SK-N-SH (cell line): Measurements from ENCODE around the gene FTCD. TPM values are rescaled to one million over a fixed set of nuclear protein-coding genes. Genes with fewer than 3 reads are reported as not detected.

Source experiments
- CTCF ChIA-PET: fragments of 300-600, 350-600 bp; formaldehyde crosslinking; extraction: SDS; loops from one replicate; lab custom pipeline; 2021; lab: Yijun Ruan, JAX
- POLR2A ChIA-PET: fragments of 350-600 bp; sonication (Branson Sonifier 250); formaldehyde crosslinking; extraction: SDS; loops from one replicate; lab custom pipeline; 2020; ENCODE audit warnings: antibody characterized with exemption, inconsistent platforms; lab: Yijun Ruan, JAX
- DNase-seq: peaks from one replicate; pipeline ENCODE4 v3.0.0; 2012
- H2AFZ ChIP-seq: fragments of 200-600 bp; sonication (generic); 2 replicates; pipeline ENCODE4 v1.8.1; 2016; ENCODE audit warnings: antibody characterized with exemption, mild to moderate bottlenecking, low read depth
- H3F3A ChIP-seq: fragments of 200-600 bp; sonication (generic); replicated peaks from 2 replicates; pipeline ENCODE3; 2016; ENCODE audit warnings: antibody characterized with exemption, mild to moderate bottlenecking; ENCODE audit not compliant: insufficient read depth
- H3K27ac ChIP-seq, 2 experiments: fragments of 200-500 bp in 1 of 2; fragments of 200-600 bp in 1 of 2; sonication (Bioruptor generic) in 1 of 2; sonication (generic), shearing (Covaris generic) in 1 of 2; 2 replicates each; pipeline versions ENCODE4 v1.5.1 to v1.6.1; 2014 to 2016; ENCODE audit warnings: low read depth in 2 of 2, inconsistent platforms in 1 of 2, low read length in 1 of 2, mild to moderate bottlenecking in 1 of 2, mixed read lengths in 1 of 2
- H3K27me3 ChIP-seq: fragments of 200-600 bp; sonication (generic), shearing (Covaris generic); 2 replicates; pipeline ENCODE4 v1.6.1; 2016; ENCODE audit warnings: mixed run types; ENCODE audit not compliant: insufficient read depth
- H3K36me3 ChIP-seq, 2 experiments: fragments of 200-500 bp in 1 of 2; fragments of 200-600 bp in 1 of 2; sonication (Bioruptor generic) in 1 of 2; sonication (generic) in 1 of 2; replicated peaks in 1 of 2; 2 replicates each; pipeline versions ENCODE3 to v1.5.1; 2014 to 2016; ENCODE audit warnings: low read length in 1 of 2, mild to moderate bottlenecking in 1 of 2; ENCODE audit not compliant: insufficient read depth in 2 of 2, control insufficient read depth in 1 of 2
- H3K4me1 ChIP-seq, 2 experiments: fragments of 200-500 bp in 1 of 2; fragments of 200-600 bp in 1 of 2; sonication (Bioruptor generic) in 1 of 2; sonication (generic), shearing (Covaris generic) in 1 of 2; 2 replicates each; pipeline versions ENCODE4 v1.5.1 to v1.6.1; 2014 to 2016; ENCODE audit warnings: low read depth in 1 of 2, low read length in 1 of 2, mixed run types in 1 of 2; ENCODE audit not compliant: insufficient read depth in 2 of 2, control insufficient read depth in 1 of 2
- H3K4me2 ChIP-seq: fragments of 200-600 bp; sonication (generic), shearing (Covaris generic); 2 replicates; pipeline ENCODE4 v1.6.1; 2017; ENCODE audit warnings: mixed run types
- H3K4me3 ChIP-seq, 2 experiments: fragments of 200-500 bp in 1 of 2; fragments of 200-600 bp in 1 of 2; sonication (Bioruptor generic) in 1 of 2; sonication (generic), shearing (Covaris generic) in 1 of 2; 2 replicates each; pipeline versions ENCODE4 v1.5.1 to v1.8.1; 2014 to 2016; ENCODE audit warnings: low read depth in 2 of 2, inconsistent platforms in 1 of 2, low read length in 1 of 2, mild to moderate bottlenecking in 1 of 2, mixed read lengths in 1 of 2, moderate library complexity in 1 of 2
- H3K79me2 ChIP-seq: fragments of 200-600 bp; sonication (generic); 2 replicates; pipeline ENCODE4 v1.8.1; 2017; ENCODE audit warnings: mild to moderate bottlenecking; ENCODE audit not compliant: insufficient read depth
- H3K9ac ChIP-seq: fragments of 200-600 bp; sonication (generic); 2 replicates; pipeline ENCODE4 v1.6.1; 2017; ENCODE audit warnings: mixed run types
- H3K9me2 ChIP-seq: fragments of 200-600 bp; sonication (generic); 2 replicates; pipeline ENCODE4 v1.6.1; 2017; ENCODE audit warnings: mixed run types
- H3K9me3 ChIP-seq: fragments of 200-600 bp; sonication (generic); 2 replicates; pipeline ENCODE4 v1.6.1; 2017; ENCODE audit warnings: mixed run types, mild to moderate bottlenecking, moderate library complexity
- H4K20me1 ChIP-seq: fragments of 200-600 bp; sonication (generic); 2 replicates; pipeline ENCODE4 v1.6.1; 2017; ENCODE audit warnings: mild to moderate bottlenecking, mixed run types; ENCODE audit not compliant: insufficient read depth
- ELF1 ChIP-seq: IDR thresholded peaks from 2 replicates; pipeline ENCODE4 v1.4.0; 2012
- EP300 ChIP-seq, 2 experiments: IDR thresholded peaks; 2 replicates each; pipeline versions ENCODE4 v1.4.0 to v1.6.1; 2012; ENCODE audit warnings: borderline replicate concordance in 1 of 2, low read depth in 1 of 2, low read length in 1 of 2
- EZH2phosphoT487 ChIP-seq: fragments of 200-600 bp; sonication (generic); IDR thresholded peaks from 2 replicates; pipeline ENCODE4 v1.6.1; 2017; ENCODE audit warnings: low read depth, mixed run types, mild to moderate bottlenecking, antibody characterized with exemption, moderate library complexity, borderline replicate concordance
- GABPA ChIP-seq: IDR thresholded peaks from 2 replicates; pipeline ENCODE4 v1.4.0; 2012; ENCODE audit warnings: low read depth, mild to moderate bottlenecking
- GATA2 ChIP-seq: sonication (generic); formaldehyde crosslinking; IDR thresholded peaks from 2 replicates; pipeline ENCODE4 v1.5.0; 2020; ENCODE audit warnings: mild to moderate bottlenecking, missing genetic modification reagents
- MXI1 ChIP-seq: IDR thresholded peaks from 2 replicates; pipeline ENCODE4 v1.6.1; 2012; ENCODE audit warnings: mild to moderate bottlenecking, low read depth, low read length, improper control_type of control experiment
- NFIC ChIP-seq: IDR thresholded peaks from 2 replicates; pipeline ENCODE4 v1.4.0; 2012; ENCODE audit warnings: borderline replicate concordance
- PBX3 ChIP-seq: IDR thresholded peaks from 2 replicates; pipeline ENCODE4; 2012
- SMC3 ChIP-seq: IDR thresholded peaks from 2 replicates; pipeline ENCODE4 v1.6.1; 2012; ENCODE audit warnings: low read depth, low read length, improper control_type of control experiment
- TAF1 ChIP-seq: IDR thresholded peaks from 2 replicates; pipeline ENCODE4 v1.6.1; 2012; ENCODE audit warnings: low read depth, mild to moderate bottlenecking, low read length, moderate library complexity, borderline replicate concordance
- TCF12 ChIP-seq: IDR thresholded peaks from 2 replicates; pipeline ENCODE4 v1.4.0; 2012
- USF1 ChIP-seq: IDR thresholded peaks from 2 replicates; pipeline ENCODE4 v1.4.0; 2012; ENCODE audit warnings: low read depth, borderline replicate concordance
- YY1 ChIP-seq: IDR thresholded peaks from 2 replicates; pipeline ENCODE4 v1.4.0; 2012; ENCODE audit warnings: low read depth, mild to moderate bottlenecking
- WGBS: methylation state at CpG from one replicate; pipeline ENCODE4 v1.1.6; 2017; ENCODE audit warnings: low lambda C conversion rate; 5-methylcytosine and 5-hydroxymethylcytosine counted together
- polyA plus RNA-seq, 3 experiments: library from polyadenylated mRNA; depleted of rRNA; stranded (reverse); fragments of >200 nt; gene quantifications; 2 replicates each; pipeline ENCODE4 v1.2.3, GENCODE V29; 2012
- TF ChIP-seq, protein P1 (sequence below): IDR thresholded peaks from 2 replicates; pipeline ENCODE4 v1.4.0; 2012; ENCODE audit warnings: low read depth

Gene FTCD
- polyA plus RNA-seq, 1 of the 3 experiments (the other 2 are of a cell fraction): 0.33 TPM

GRCh38 chr21:46180778-46181391, 25.5 kb upstream of the FTCD start (continued):
- TF ChIP-seq GATA2 (CRISPR knock-in tag) (no peak), NFIC (no peak), YY1 (no peak), SMC3 (no peak), GABPA (no peak), TAF1 (no peak), EZH2phosphoT487 (no peak), MXI1 (no peak), EP300 (IDR thresholded peaks at IDR 0.05; ENCODE audit: borderline replicate concordance in 1 of 2, low read depth in 1 of 2, low read length in 1 of 2) (no peak)

DNA sequence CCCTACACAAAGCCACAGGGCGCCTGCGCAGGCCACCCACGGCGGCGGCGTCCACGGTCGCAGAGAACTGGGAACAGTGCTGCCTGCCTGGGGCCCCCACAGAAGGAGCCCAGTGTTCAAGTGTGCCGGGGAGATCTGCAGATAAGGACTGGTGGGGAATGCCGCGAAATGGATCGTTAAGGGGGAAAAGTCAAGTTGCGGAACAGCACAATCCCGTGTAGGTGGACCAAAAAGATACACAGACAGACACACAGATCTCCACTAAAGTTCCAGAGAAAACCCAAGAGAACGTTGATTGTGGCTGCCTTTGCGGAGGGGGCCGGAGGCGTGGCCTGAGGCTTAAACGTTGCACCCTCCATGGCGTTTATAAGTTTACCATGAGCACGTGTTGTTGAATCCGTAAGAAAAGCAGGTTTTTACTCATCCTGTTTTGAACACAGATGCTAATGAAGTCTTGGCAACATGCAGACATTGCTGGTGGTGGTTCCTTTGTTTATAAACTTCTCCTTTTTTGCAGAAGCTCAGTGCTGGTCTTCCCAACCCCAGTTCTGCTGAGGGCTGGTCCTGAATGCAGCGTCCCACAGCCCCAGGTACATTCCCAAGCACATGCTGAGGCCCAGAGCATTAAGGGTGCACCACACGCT, 24.8 kb upstream of the FTCD start:
- no peaks in the 10 kb centered on the region for H3K9me2 ChIP-seq
- no peaks in the 10 kb centered on the region for H3K27me3 ChIP-seq
- TF ChIP-seq, protein P1, sequence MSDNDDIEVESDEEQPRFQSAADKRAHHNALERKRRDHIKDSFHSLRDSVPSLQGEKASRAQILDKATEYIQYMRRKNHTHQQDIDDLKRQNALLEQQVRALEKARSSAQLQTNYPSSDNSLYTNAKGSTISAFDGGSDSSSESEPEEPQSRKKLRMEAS: no peak
- no peak for TF ChIP-seq USF1
- no peak for TF ChIP-seq ELF1
- TF ChIP-seq MXI1: no peak
- TF ChIP-seq TCF12: no peak
- TF ChIP-seq PBX3: no peak
- TF ChIP-seq EP300 (IDR thresholded peaks at IDR 0.05; ENCODE audit: borderline replicate concordance in 1 of 2, low read depth in 1 of 2, low read length in 1 of 2): no peak
- H3F3A ChIP-seq: peaks cover 4% of the 10 kb centered on the region
- peaks cover 0 to 6% of the 10 kb centered on the region in 2 experiments; a peak in 1 of 4 replicates for H3K4me1 ChIP-seq
- CTCF ChIA-PET: no interaction called here
- H3K9me3 ChIP-seq: no peaks in the 10 kb centered on the region
- no peak overlapping the region for H3K4me2 ChIP-seq
- H3K4me3 ChIP-seq: no peak overlapping the region
- no peaks in the 10 kb centered on the region for H4K20me1 ChIP-seq
- H2AFZ ChIP-seq: no peak overlapping the region
- H3K9ac ChIP-seq: no peak overlapping the region
- no peaks in the 10 kb centered on the region for H3K36me3 ChIP-seq
- H3K79me2 ChIP-seq: no peaks in the 10 kb centered on the region
- no peak overlapping the region for H3K27ac ChIP-seq
- no peak for DNase-seq
- 84% methylated on average over 20 of the region's 24 CpGs for WGBS
- POLR2A ChIA-PET: no interaction called here
